HCT116 (cell line): ENCODE results near the gene C17orf100.

ENCODE experiments used
- ATF3 ChIP-seq: IDR thresholded peaks from 2 replicates; pipeline ENCODE4 v1.6.1; 2012
- CTCF ChIP-seq, 3 experiments: fragments of 200-600 bp in 1 of 3; sonication (generic) in 1 of 3; IDR thresholded peaks in 2 of 3; conservative IDR thresholded peaks in 1 of 3; 2 replicates each; pipeline ENCODE4 v1.5.1; 2012 to 2017; ENCODE audit warnings: low read depth in 2 of 3, low read length in 2 of 3, antibody characterized with exemption in 1 of 3, borderline replicate concordance in 1 of 3, control low read depth in 1 of 3, mild to moderate bottlenecking in 1 of 3, mixed read lengths in 1 of 3, mixed run types in 1 of 3, moderate library complexity in 1 of 3; ENCODE audit not compliant: insufficient read depth in 1 of 3
- EZH2 ChIP-seq: fragments of 200-600 bp; sonication (generic); IDR thresholded peaks from 2 replicates; pipeline ENCODE4 v1.6.1; 2017; ENCODE audit warnings: antibody characterized with exemption, mixed run types
- FOSL1 ChIP-seq: IDR thresholded peaks from 2 replicates; pipeline ENCODE4 v1.6.1; 2012; ENCODE audit warnings: low read depth
- SIN3A ChIP-seq: IDR thresholded peaks from 2 replicates; pipeline ENCODE4 v1.6.1; 2012; ENCODE audit warnings: low read depth
- SP1 ChIP-seq: IDR thresholded peaks from 2 replicates; pipeline ENCODE4 v1.6.1; 2012; ENCODE audit warnings: low read depth

- no peak for TF ChIP-seq ATF3
- TF ChIP-seq CTCF (IDR thresholded peaks at IDR 0.05 in 2 of 3, conservative IDR thresholded peaks at IDR 0.05 in 1 of 3; ENCODE audit: borderline replicate concordance in 1 of 3, insufficient read depth in 1 of 3, low read depth in 2 of 3, low read length in 2 of 3), result no peak
- no peak for TF ChIP-seq FOSL1
- no peak for TF ChIP-seq EZH2
- no peak for TF ChIP-seq SP1
- no peak for TF ChIP-seq SIN3A
Measured at GRCh38 chr17:6626616-6627015, 24.9 kb upstream of the C17orf100 start.
